Measurements from ENCODE around the gene SUN2. TPM values are rescaled to one million over a fixed set of nuclear protein-coding genes. Genes with fewer than 3 reads are reported as not detected.

The SUN2 gene
- polyA plus RNA-seq, 3 donors, result 47.3 to 50.6 (median 47.6) TPM

GRCh38 chr22:38718414-38718813 is 37.4 kb downstream of the SUN2 start:
- no peak for DNase-seq (ENCODE audit: low read depth in 3 of 3, low spot score in 2 of 3)

GRCh38 chr22:38717244-38717643 is 38.6 kb downstream of the SUN2 start:
- DNase-seq (ENCODE audit: low read depth in 3 of 3, low spot score in 2 of 3), result no peak

GRCh38 chr22:38716826-38717225 is 39.0 kb downstream of the SUN2 start:
- DNase-seq (ENCODE audit: low read depth in 3 of 3, low spot score in 2 of 3), result no peak

DNA sequence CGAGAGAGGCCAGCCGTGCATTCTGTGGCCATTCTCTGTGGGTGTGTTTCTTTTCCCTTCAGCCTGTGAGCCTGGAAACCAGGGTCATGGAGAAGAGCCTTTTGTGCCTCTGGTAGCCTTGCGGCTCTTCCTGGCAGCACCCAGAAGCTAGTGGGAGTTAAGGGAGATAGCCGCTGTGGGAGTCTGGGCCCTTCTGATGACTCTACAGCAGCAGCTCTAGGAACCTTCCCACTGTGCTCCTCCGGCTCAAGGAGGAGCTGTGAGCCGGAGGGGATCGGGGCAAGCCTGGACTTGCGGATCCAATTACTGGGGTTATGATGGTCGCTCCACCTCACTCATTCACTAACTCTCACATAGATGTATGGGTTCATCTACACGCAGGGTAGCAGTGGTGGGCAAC is 39.5 kb downstream of the SUN2 start:
- no peak for DNase-seq (ENCODE audit: low read depth in 3 of 3, low spot score in 2 of 3)

DNA sequence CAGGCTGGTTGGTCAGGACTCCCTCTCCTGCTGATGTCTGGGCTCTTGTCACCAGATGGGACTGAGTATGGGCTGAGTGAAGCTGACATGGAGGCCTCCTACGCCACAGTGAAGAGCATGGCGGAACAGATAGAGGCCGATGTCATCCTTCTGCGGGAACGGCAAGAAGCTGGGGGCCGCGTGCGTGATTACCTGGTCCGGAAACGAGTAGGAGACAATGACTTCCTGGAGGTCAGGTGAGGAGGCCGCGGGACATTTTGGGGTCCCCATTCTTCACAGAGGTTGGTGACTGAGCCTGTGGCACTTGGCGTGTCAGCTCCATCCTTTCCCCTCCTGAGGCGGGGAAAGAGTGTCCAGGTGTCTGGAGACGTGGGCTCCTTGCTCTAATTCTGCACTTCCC is 39.9 kb downstream of the SUN2 start:
- DNase-seq (ENCODE audit: low read depth in 3 of 3, low spot score in 2 of 3), result no peak

GRCh38 chr22:38715176-38715764 is 40.5 kb downstream of the SUN2 start:
- DNase-seq (ENCODE audit: low read depth in 3 of 3, low spot score in 2 of 3), result no peak

GRCh38 chr22:38713921-38714320 is 41.9 kb downstream of the SUN2 start:
- no peak for DNase-seq (ENCODE audit: low read depth in 3 of 3, low spot score in 2 of 3)

DNA sequence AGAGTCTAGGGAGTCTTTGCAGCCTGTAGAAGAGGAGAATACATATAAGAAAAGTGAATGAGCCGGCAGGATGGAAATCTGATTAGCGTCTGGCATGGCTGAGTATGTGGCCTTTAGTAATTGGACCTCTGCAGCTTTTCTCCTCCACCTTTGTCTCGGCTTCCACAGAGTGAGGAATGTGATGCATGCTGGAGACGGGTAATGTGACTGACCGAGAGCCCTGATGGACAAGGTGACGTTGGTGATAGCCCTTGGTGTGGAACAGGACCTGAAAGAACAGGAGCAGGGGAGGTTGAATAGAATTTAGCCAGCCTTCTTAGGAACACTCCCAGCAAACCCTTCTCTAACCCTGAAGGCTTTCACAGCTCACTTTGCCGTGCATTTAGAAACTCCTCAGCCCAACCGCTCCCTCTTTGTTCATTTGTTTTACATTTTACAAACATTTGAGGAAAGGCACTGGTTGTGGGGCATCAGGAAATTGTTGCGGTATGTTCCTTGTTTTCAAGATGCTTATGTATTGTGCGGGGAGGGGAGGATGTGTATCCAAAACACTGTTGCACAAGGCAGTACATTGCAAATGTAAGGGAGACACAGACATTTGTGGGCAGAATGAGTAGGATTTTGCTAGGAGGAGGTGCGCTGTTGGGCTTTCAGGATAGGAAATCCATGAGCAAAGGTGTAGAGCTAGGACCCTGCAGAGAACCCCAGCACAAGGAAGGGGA is 43.2 kb downstream of the SUN2 start:
- DNase-seq (ENCODE audit: low read depth in 3 of 3, low spot score in 2 of 3), result no peak

- DNase-seq (ENCODE audit: low read depth in 3 of 3, low spot score in 2 of 3), result no peak
Measured at GRCh38 chr22:38710866-38711265, 44.9 kb downstream of the SUN2 start.

GRCh38 chr22:38710351-38710750 is 45.4 kb downstream of the SUN2 start:
- DNase-seq (ENCODE audit: low read depth in 3 of 3, low spot score in 2 of 3), result no peak

- no peak for DNase-seq (ENCODE audit: low read depth in 3 of 3, low spot score in 2 of 3)
Measured at GRCh38 chr22:38709306-38709705, 46.5 kb downstream of the SUN2 start.

DNA sequence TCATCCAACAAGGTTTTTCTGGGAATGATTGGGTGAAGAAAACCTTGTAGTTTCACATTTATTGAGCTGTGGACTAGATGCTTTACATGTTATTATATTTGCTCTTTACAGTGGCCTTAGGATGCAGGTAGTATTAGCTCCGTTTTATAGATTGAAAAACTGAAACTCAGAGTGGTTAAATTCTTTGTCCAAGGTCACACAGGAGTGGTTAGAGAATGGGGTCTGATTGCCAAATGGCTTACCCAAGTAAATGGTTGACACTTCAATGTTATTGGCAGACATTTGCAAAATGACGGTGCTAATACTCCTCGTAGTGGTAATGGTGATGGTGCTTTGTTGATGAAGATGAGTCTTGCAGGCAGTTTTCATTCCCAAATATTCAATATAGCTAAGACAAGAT is 47.8 kb downstream of the SUN2 start:
- no peak for DNase-seq (ENCODE audit: low read depth in 3 of 3, low spot score in 2 of 3)

DNA sequence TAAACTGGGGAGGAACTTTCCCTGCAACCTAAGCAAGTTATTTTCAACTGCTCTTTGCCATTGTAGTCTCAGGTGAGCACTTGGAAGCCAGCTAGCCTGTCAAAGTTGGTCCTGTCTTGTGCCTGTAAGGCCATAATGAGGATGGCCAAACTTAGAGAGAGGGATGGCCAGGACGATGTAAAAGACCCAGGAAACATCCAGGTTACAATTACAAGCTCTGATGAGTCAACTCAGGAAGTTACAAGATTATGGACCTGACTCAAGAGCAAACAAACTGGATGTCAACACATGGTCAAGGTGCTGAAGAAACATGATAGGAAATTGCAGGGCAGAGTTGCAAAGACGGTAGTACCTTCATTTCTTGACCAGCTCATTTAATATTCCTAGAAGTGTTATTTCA is 48.5 kb downstream of the SUN2 start:
- no peak for DNase-seq (ENCODE audit: low read depth in 3 of 3, low spot score in 2 of 3)

DNA sequence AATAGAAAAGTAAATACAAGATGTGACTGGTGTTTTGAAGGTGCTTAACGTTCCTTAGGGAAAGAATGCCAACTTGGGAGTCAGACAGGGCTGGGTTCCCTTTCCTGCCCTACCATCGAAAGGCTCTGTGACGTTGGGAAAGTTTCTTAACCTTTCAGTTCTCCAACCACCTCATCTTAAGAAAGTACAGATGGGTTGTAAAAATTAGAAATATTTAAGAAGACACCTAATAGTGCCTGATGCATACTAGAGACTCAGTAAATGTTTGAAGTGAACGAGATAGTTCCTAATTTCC is 49.0 kb downstream of the SUN2 start:
- DNase-seq (ENCODE audit: low read depth in 3 of 3, low spot score in 2 of 3), result no peak

DNA sequence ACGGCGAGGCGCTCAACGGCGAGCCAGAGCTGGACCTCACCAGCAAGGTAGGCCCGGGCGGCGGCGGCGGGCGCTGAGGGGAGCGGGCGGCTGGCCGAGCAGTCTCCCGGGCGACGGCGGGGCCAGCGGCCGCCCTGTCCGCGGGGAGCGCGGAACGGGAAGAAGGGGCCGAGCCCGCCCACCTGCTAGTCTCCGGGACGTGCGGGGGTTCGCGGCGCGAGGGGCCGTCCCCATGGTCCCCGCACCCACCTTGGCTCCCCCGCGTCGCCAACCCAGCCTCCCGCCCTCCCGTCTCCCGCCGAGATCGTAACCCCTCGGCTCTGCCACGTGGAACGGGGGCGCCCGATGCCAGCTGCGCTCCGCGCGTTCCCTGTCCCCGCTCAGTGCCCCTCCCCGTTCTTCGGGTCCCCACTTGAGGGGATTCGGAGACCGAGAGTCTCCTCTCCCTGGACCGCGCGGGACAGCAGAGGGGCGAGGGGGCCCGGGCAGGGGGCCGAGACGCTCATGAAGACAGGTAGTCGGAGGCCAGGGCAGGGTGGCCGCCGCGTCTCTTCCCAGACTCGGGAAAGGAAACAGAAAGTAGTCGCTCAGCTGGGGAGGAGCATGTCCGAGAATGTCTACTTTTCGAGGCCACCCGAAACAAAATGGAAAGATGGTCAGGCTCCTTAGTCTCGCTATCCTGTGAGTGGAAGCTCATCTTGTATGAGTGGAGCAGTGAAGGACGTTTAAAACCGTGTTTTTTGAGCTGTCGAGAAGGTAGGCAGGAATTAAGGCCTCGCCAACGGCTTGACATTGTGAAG is 49.5 kb downstream of the SUN2 start:
- no peak for DNase-seq (ENCODE audit: low read depth in 3 of 3, low spot score in 2 of 3)

GRCh38 chr22:38705235-38706100 is 50.3 kb downstream of the SUN2 start, which contains the start of gene GTPBP1:
TSS of gene GTPBP1 (plus strand) at chr22:38705944. CDS start at chr22:38705956, 12 bp downstream.
- peak; percentile 100 for DNase-seq (ENCODE audit: low read depth in 3 of 3, low spot score in 2 of 3)

GRCh38 chr22:38704654-38705234 is 51.1 kb downstream of the SUN2 start:
- no peak for DNase-seq (ENCODE audit: low read depth in 3 of 3, low spot score in 2 of 3)

- peak in 2 of 3 donors; percentile 87 to 90 for DNase-seq (ENCODE audit: low read depth in 3 of 3, low spot score in 2 of 3)
Measured at GRCh38 chr22:38700789-38701628, 54.8 kb downstream of the SUN2 start, which contains the start of gene JOSD1. TSS of gene JOSD1 (minus strand) at chr22:38700943. CDS start at chr22:38699987, 956 bp downstream.

DNA sequence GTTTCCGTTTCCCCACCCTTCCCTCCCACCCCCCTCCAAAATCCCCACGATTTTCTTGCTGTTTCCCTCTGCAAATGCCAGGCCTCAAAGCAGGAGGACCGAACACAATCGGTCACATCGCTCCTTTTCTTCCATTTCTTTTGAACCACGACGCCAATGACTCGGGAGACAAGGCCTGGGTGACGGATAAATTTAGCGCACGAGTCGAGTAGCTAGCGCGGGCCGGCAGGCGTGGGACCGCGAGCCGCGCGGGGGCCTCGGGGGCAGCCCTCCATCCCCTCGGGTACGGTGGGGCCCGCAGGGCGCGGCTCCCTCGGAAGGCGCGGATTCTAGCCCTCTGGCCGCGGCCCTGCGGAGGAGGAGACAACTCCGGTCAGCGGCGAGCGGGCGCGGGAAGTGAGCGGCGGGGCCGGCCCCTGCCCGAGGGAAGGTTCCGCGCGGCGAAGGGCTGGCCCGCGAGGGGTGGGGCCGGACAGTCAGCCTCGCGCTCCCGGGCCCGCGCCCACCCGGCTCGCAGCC is 55.5 kb downstream of the SUN2 start:
- DNase-seq (ENCODE audit: low read depth in 3 of 3, low spot score in 2 of 3), result no peak

Measured in right renal cortex interstitium (tissue), 3 donors.